HCT116 (cell line): ENCODE results near the gene ACBD4. TPM values are rescaled to one million over a fixed set of nuclear protein-coding genes. Genes with fewer than 3 reads are reported as not detected.

Experiments used
- ATAC-seq: fragments of 200-7000 bp; cut with Tn5 transposase; 2 replicates; pipeline ENCODE4 v1.9.1; 2020; ENCODE audit warnings: mild to moderate bottlenecking, moderate library complexity
- BruUV-seq: library from RNA; stranded (reverse); fragments of 400-500 nt; replicated peaks from 2 replicates; lab custom pipeline; 2021; lab: Mats Ljungman, UMichigan
- CTCF ChIA-PET: fragments of 300-600 bp; sonication (Branson Sonifier 250); formaldehyde crosslinking; loops from one replicate; lab custom pipeline; 2021; ENCODE audit warnings: antibody characterized with exemption; lab: Charles Lee
- POLR2A ChIA-PET: fragments of 300-600, 350-600 bp; sonication (Branson Sonifier 250); formaldehyde crosslinking; loops from one replicate; lab custom pipeline; 2021; ENCODE audit warnings: antibody characterized with exemption; lab: Charles Lee
- RAD21 ChIA-PET, 2 experiments: fragments of 300-600 bp; sonication (Branson Sonifier 250); formaldehyde crosslinking; loops; one replicate each; lab custom pipeline; 2023; ENCODE audit warnings: low total read pairs in 2 of 2; ENCODE audit not compliant: uncharacterized antibody in 2 of 2, unreplicated experiment in 2 of 2, low non-redundant PET in 1 of 2; lab: Charles Lee
- DNase-seq: peaks from one replicate; pipeline ENCODE4 v3.0.0-alpha.2; 2010; ENCODE audit warnings: low read depth, low spot score
- H2AFZ ChIP-seq: fragments of 200-600 bp; shearing (Covaris generic), sonication (generic); 2 replicates; pipeline ENCODE4 v1.6.1; 2017; ENCODE audit warnings: low read depth, mixed run types, mixed read lengths, antibody characterized with exemption, low read length; ENCODE audit not compliant: poor library complexity, severe bottlenecking
- H3K27ac ChIP-seq: 2 replicates; pipeline ENCODE4 v1.5.1; 2012; ENCODE audit warnings: low read depth, low read length
- H3K27me3 ChIP-seq: fragments of 200-600 bp; sonication (generic); 2 replicates; pipeline ENCODE4 v1.6.1; 2016; ENCODE audit warnings: mixed run types, low read length, mixed read lengths; ENCODE audit not compliant: insufficient read depth
- H3K36me3 ChIP-seq, 2 experiments: fragments of 200-500 bp in 1 of 2; fragments of 200-600 bp in 1 of 2; sonication (Bioruptor generic) in 1 of 2; sonication (generic) in 1 of 2; 2 replicates each; pipeline versions ENCODE4 v1.5.1 to v1.6.1; 2014 to 2016; ENCODE audit warnings: low read length in 2 of 2, inconsistent platforms in 1 of 2, mixed read lengths in 1 of 2, mixed run types in 1 of 2; ENCODE audit not compliant: insufficient read depth in 2 of 2, control insufficient read depth in 1 of 2
- H3K4me1 ChIP-seq, 2 experiments: fragments of 200-600 bp in 1 of 2; sonication (generic) in 1 of 2; 2 replicates each; pipeline versions ENCODE4 v1.5.1 to v1.6.1; 2012 to 2017; ENCODE audit warnings: low read length in 2 of 2, inconsistent platforms in 1 of 2, mild to moderate bottlenecking in 1 of 2, mixed read lengths in 1 of 2, mixed run types in 1 of 2, moderate library complexity in 1 of 2; ENCODE audit not compliant: insufficient read depth in 2 of 2, control insufficient read depth in 1 of 2
- H3K4me2 ChIP-seq: fragments of 200-600 bp; sonication (generic); 2 replicates; pipeline ENCODE4 v1.6.1; 2017; ENCODE audit warnings: mixed run types, low read length, mixed read lengths
- H3K4me3 ChIP-seq, 2 experiments: fragments of 200-600 bp in 1 of 2; sonication (generic) in 1 of 2; replicated peaks in 1 of 2; 2 replicates each; pipeline ENCODE4 v1.5.1; 2011 to 2016; ENCODE audit warnings: low read length in 2 of 2, control low read depth in 1 of 2, low read depth in 1 of 2, mild to moderate bottlenecking in 1 of 2, mixed read lengths in 1 of 2, mixed run types in 1 of 2
- H3K79me2 ChIP-seq: fragments of 200-600 bp; sonication (generic); 2 replicates; pipeline ENCODE4 v1.6.1; 2017; ENCODE audit warnings: mild to moderate bottlenecking, mixed run types, low read length, moderate library complexity, mixed read lengths; ENCODE audit not compliant: insufficient read depth
- H3K9ac ChIP-seq: fragments of 200-600 bp; sonication (generic); 2 replicates; pipeline ENCODE4 v1.6.1; 2016; ENCODE audit warnings: low read length, mixed read lengths
- H3K9me2 ChIP-seq: fragments of 200-600 bp; sonication (generic), shearing (Covaris generic); 2 replicates; pipeline ENCODE4 v1.6.1; 2017; ENCODE audit warnings: mixed run types, mild to moderate bottlenecking, moderate library complexity; ENCODE audit not compliant: insufficient read depth
- H3K9me3 ChIP-seq, 2 experiments: fragments of 200-500 bp in 1 of 2; fragments of 200-600 bp in 1 of 2; sonication (Bioruptor generic) in 1 of 2; sonication (generic) in 1 of 2; 2 replicates each; pipeline ENCODE4 v1.6.1; 2014 to 2017; ENCODE audit warnings: low read length in 2 of 2, mixed read lengths in 2 of 2, inconsistent platforms in 1 of 2, low read depth in 1 of 2, mild to moderate bottlenecking in 1 of 2, mixed run types in 1 of 2, moderate library complexity in 1 of 2; ENCODE audit not compliant: control insufficient read depth in 1 of 2, insufficient read depth in 1 of 2
- H4K20me1 ChIP-seq: fragments of 200-600 bp; sonication (generic), shearing (Covaris generic); 2 replicates; pipeline ENCODE4 v1.6.1; 2017; ENCODE audit warnings: mixed run types, mild to moderate bottlenecking, moderate library complexity; ENCODE audit not compliant: insufficient read depth
- JUND ChIP-seq: IDR thresholded peaks from 2 replicates; pipeline ENCODE4 v1.6.1; 2012
- intact Hi-C: fragments of 100-400 bp; cut with micrococcal nuclease; formaldehyde crosslinking; loops from 2 replicates; pipeline ENCODE4 v1.10.0; 2022
- total RNA-seq: library from RNA; stranded (reverse); gene quantifications from one replicate; pipeline ENCODE4 v1.2.1, GENCODE V29; 2021; ENCODE audit not compliant: unreplicated experiment
- TF ChIP-seq, protein P1 (sequence below): IDR thresholded peaks from 2 replicates; pipeline ENCODE4 v1.6.1; 2011; ENCODE audit warnings: mild to moderate bottlenecking, low read length, moderate library complexity; ENCODE audit not compliant: insufficient replicate concordance; ENCODE audit errors: extremely low read depth
- TF ChIP-seq, protein P2 (sequence below), 3 experiments: fragments of 200-600 bp in 1 of 3; sonication (generic) in 1 of 3; IDR thresholded peaks in 2 of 3; conservative IDR thresholded peaks in 1 of 3; 2 replicates each; pipeline ENCODE4 v1.5.1; 2012 to 2017; ENCODE audit warnings: low read depth in 2 of 3, low read length in 2 of 3, antibody characterized with exemption in 1 of 3, borderline replicate concordance in 1 of 3, control low read depth in 1 of 3, mild to moderate bottlenecking in 1 of 3, mixed read lengths in 1 of 3, mixed run types in 1 of 3, moderate library complexity in 1 of 3; ENCODE audit not compliant: insufficient read depth in 1 of 3

Gene ACBD4
- total RNA-seq, 1 experiment from 2014 or later, result 13.6 TPM

DNA sequence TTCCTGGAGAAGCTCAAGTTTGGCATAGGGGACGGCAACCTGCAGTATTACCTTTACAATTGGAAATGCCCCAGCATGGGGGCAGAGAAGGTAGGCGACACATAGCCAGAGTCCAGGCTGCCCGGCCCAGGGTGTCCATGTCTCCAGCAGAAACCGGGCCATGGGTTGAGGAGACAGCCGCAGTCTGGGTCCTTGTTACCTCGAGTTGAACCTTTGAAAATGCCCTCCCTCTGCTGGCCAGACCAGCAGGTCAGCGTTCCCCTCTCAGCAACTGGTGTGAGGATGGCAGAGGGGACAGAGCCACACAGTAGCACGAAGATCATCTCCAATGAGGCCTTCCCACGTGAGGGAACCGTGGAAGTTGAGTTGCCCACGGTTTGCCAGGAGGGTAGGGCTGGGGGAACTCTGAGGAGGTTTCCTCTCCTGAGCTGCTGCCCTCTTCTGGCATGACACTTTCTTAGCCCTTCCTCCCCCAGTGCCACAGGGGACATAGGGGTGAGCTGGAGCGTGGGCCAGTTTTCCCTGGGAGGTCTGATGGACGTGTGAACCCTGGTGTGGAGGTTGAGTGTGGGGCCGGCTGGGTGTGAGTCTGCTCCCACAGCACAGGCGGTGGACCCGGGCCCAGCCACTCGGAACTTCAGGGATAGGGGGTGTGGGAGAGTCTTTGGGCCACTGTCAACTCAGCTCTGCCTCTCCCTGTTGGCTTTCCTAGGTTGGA lies 30.4 kb upstream of the ACBD4 start:
- no peak overlapping the region for H3K9ac ChIP-seq
- no peak overlapping the region for H3K27ac ChIP-seq
- no peaks in the 10 kb centered on the region for H3K9me2 ChIP-seq
- H3K27me3 ChIP-seq, result no peaks in the 10 kb centered on the region
- TF ChIP-seq, protein P1, sequence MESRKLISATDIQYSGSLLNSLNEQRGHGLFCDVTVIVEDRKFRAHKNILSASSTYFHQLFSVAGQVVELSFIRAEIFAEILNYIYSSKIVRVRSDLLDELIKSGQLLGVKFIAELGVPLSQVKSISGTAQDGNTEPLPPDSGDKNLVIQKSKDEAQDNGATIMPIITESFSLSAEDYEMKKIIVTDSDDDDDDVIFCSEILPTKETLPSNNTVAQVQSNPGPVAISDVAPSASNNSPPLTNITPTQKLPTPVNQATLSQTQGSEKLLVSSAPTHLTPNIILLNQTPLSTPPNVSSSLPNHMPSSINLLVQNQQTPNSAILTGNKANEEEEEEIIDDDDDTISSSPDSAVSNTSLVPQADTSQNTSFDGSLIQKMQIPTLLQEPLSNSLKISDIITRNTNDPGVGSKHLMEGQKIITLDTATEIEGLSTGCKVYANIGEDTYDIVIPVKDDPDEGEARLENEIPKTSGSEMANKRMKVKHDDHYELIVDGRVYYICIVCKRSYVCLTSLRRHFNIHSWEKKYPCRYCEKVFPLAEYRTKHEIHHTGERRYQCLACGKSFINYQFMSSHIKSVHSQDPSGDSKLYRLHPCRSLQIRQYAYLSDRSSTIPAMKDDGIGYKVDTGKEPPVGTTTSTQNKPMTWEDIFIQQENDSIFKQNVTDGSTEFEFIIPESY, result no peak
- TF ChIP-seq, protein P2, sequence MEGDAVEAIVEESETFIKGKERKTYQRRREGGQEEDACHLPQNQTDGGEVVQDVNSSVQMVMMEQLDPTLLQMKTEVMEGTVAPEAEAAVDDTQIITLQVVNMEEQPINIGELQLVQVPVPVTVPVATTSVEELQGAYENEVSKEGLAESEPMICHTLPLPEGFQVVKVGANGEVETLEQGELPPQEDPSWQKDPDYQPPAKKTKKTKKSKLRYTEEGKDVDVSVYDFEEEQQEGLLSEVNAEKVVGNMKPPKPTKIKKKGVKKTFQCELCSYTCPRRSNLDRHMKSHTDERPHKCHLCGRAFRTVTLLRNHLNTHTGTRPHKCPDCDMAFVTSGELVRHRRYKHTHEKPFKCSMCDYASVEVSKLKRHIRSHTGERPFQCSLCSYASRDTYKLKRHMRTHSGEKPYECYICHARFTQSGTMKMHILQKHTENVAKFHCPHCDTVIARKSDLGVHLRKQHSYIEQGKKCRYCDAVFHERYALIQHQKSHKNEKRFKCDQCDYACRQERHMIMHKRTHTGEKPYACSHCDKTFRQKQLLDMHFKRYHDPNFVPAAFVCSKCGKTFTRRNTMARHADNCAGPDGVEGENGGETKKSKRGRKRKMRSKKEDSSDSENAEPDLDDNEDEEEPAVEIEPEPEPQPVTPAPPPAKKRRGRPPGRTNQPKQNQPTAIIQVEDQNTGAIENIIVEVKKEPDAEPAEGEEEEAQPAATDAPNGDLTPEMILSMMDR (IDR thresholded peaks at IDR 0.05 in 2 of 3, conservative IDR thresholded peaks at IDR 0.05 in 1 of 3; ENCODE audit: borderline replicate concordance in 1 of 3, insufficient read depth in 1 of 3, low read depth in 2 of 3, low read length in 2 of 3), result peak in 2 of 3 experiments; percentile 22 to 25; a peak in 1 of 6 replicates
- no peak for TF ChIP-seq JUND
- ATAC-seq, result no peak
- H4K20me1 ChIP-seq, result no peaks in the 10 kb centered on the region
- CTCF ChIA-PET, result interaction anchor here (1.2 kb wide), 1 partner anchor 30 kb away, joined by 5 read pairs; the partner anchor contains the start of gene ACBD4
- POLR2A ChIA-PET, result no interaction called here
- H2AFZ ChIP-seq, result no peak overlapping the region
- intact Hi-C loops, result no loop called here
- no peaks in the 10 kb centered on the region for H3K79me2 ChIP-seq
- no peaks in the 10 kb centered on the region for H3K9me3 ChIP-seq
- H3K36me3 ChIP-seq, result peaks cover 25 to 53% of the 10 kb centered on the region in 2 experiments
- no peak overlapping the region for H3K4me3 ChIP-seq
- no TSS peak for BruUV-seq
- no peaks in the 10 kb centered on the region for H3K4me1 ChIP-seq
- no peak for DNase-seq
- RAD21 ChIA-PET, result no interaction called here
- no peak overlapping the region for H3K4me2 ChIP-seq
